GM12874 (cell line): Measurements from ENCODE around the gene BCAS1.

ENCODE experiments used
- CTCF ChIP-seq: IDR thresholded peaks from 2 replicates; pipeline ENCODE4 v1.5.1; 2011; ENCODE audit warnings: low read depth, mild to moderate bottlenecking, control low read depth, low read length, moderate library complexity; ENCODE audit not compliant: insufficient read depth

Gene BCAS1

GRCh38 chr20:54021446-54022235 is 48.8 kb downstream of the BCAS1 start:
- no peak for TF ChIP-seq CTCF

GRCh38 chr20:54020868-54021267 is 49.5 kb downstream of the BCAS1 start:
- no peak for TF ChIP-seq CTCF

DNA sequence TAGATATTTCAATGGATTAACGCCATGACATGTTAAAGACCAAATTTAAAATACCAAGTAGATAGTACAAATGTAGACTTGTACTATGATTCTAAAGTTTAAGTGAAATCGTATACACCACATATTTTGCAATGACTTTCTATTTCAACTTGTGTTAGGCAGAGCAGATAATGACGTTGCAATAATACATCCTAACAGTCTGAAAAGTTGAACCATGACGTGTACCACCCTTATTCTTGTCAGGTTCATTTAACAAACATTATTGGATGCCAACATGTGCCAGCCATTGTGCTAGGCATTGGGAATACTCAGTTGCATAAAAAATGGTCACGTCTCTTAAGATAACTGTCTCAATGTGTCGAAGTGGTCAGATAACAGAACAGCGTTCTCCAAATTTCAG is 50.0 kb downstream of the BCAS1 start:
- no peak for TF ChIP-seq CTCF

DNA sequence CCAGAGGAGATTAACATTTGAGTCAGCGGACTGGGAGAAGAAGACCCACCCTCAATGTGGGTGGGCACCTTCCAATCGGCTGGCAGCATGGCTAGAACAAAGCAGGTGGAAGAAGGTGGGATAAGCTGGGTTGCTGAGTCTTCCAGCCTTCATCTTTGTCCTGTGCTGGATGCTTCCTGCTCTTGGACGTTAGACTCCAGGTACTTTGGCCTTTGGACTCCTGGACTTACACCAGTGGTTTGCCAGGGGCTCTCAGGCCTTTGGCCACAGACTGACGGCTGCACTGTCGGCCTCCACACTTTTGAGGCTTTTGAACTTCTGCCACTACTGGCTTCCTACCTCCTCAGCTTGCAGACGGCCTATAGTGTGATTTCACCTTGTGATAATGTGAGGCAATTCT is 50.8 kb downstream of the BCAS1 start:
- no peak for TF ChIP-seq CTCF

GRCh38 chr20:54019127-54019526 is 51.3 kb downstream of the BCAS1 start:
- no peak for TF ChIP-seq CTCF

DNA sequence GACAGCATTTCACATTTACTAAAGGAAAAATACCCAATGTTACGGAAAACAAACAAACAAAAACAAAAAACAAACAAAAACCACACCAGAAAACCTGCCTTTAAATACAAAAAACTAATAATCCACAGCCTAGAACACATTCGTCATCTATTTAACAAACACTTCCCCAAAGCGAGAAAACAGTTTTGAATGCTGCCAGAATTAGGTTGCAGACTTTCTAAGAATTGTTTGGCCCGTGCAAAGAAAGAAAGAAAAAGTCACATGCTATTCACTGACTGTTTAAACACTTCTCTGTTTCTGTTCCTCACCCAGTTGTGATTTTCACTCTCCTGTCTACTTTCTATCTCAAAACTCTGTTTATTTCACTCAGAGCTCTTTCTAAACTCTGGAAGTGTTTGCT is 52.5 kb downstream of the BCAS1 start:
- TF ChIP-seq CTCF, result no peak

- TF ChIP-seq CTCF, result no peak
These were observed 54.9 kb downstream of the BCAS1 start for GRCh38 chr20:54015496-54015895.
